A673 (cell line): Measurements from ENCODE around the gene IGSF21. TPM values are rescaled to one million over a fixed set of nuclear protein-coding genes. Genes with fewer than 3 reads are reported as not detected.

Experiments
- BruUV-seq: library from RNA; stranded (reverse); fragments of 400-500 nt; replicated peaks from 2 replicates; lab custom pipeline; 2021; lab: Mats Ljungman, UMichigan
- CTCF ChIA-PET: fragments of 300-600 bp; sonication (Branson Sonifier 250); formaldehyde crosslinking; loops from one replicate; lab custom pipeline; 2022; ENCODE audit warnings: antibody characterized with exemption; lab: Charles Lee
- POLR2A ChIA-PET: fragments of 300-600 bp; sonication (Branson Sonifier 250); formaldehyde crosslinking; loops from one replicate; lab custom pipeline; 2022; ENCODE audit warnings: antibody characterized with exemption; ENCODE audit not compliant: low non-redundant PET; lab: Charles Lee
- DNase-seq: peaks from one replicate; pipeline ENCODE4 v3.0.0-alpha.2; 2015; ENCODE audit warnings: low spot score
- H3K27ac ChIP-seq: fragments of 200-600 bp; sonication (generic); 2 replicates; pipeline ENCODE4 v1.5.1; 2016; ENCODE audit warnings: mixed run types, low read depth, mild to moderate bottlenecking, mixed read lengths, antibody characterized with exemption, low read length; ENCODE audit not compliant: poor library complexity, severe bottlenecking
- H3K27me3 ChIP-seq: fragments of 200-600 bp; sonication (generic); replicated peaks from 2 replicates; pipeline ENCODE4 v1.6.1; 2017; ENCODE audit warnings: mixed run types, low read depth, mild to moderate bottlenecking, mixed read lengths, antibody characterized with exemption, low read length; ENCODE audit not compliant: insufficient read depth, poor library complexity
- H3K36me3 ChIP-seq: fragments of 200-600 bp; sonication (generic); 2 replicates; pipeline ENCODE4 v1.6.1; 2016; ENCODE audit warnings: mixed run types, mild to moderate bottlenecking, mixed read lengths, antibody characterized with exemption, low read length; ENCODE audit not compliant: insufficient read depth, poor library complexity, severe bottlenecking
- H3K4me1 ChIP-seq: fragments of 200-600 bp; sonication (generic); 2 replicates; pipeline ENCODE4 v1.6.1; 2017; ENCODE audit warnings: mixed run types, mild to moderate bottlenecking, mixed read lengths, antibody characterized with exemption, low read length; ENCODE audit not compliant: insufficient read depth, poor library complexity, severe bottlenecking
- H3K4me3 ChIP-seq: fragments of 200-600 bp; sonication (generic); 2 replicates; pipeline ENCODE4 v1.5.1; 2016; ENCODE audit warnings: low read depth, mixed run types, mild to moderate bottlenecking, mixed read lengths, low read length; ENCODE audit not compliant: poor library complexity, severe bottlenecking
- H3K9me3 ChIP-seq: fragments of 200-600 bp; sonication (generic); 2 replicates; pipeline ENCODE4 v1.6.1; 2016; ENCODE audit warnings: mixed run types, low read depth, mild to moderate bottlenecking, mixed read lengths, antibody characterized with exemption, low read length; ENCODE audit not compliant: poor library complexity, severe bottlenecking
- EZH2 ChIP-seq: fragments of 200-600 bp; sonication (generic); IDR thresholded peaks from 2 replicates; pipeline ENCODE4 v1.6.1; 2017; ENCODE audit warnings: borderline replicate concordance, low read depth, mild to moderate bottlenecking, mixed read lengths, antibody characterized with exemption, low read length; ENCODE audit not compliant: poor library complexity, severe bottlenecking
- intact Hi-C: fragments of 100-400 bp; cut with micrococcal nuclease; formaldehyde crosslinking; loops from one replicate; pipeline ENCODE4 v1.10.0; 2022; ENCODE audit not compliant: unreplicated experiment
- total RNA-seq: library from RNA; stranded (reverse); gene quantifications from 2 replicates; pipeline ENCODE4 v1.2.3, GENCODE V29; 2021
- TF ChIP-seq, protein P1 (sequence below): fragments of 300-800, 200-600 bp; sonication (generic); conservative IDR thresholded peaks from 2 replicates; pipeline ENCODE4 v1.5.1; 2017; ENCODE audit warnings: low read depth, mild to moderate bottlenecking, antibody characterized with exemption, low read length, moderate library complexity, mixed read lengths

Gene IGSF21
- total RNA-seq, 1 experiment from 2014 or later, result 3.2 TPM

DNA sequence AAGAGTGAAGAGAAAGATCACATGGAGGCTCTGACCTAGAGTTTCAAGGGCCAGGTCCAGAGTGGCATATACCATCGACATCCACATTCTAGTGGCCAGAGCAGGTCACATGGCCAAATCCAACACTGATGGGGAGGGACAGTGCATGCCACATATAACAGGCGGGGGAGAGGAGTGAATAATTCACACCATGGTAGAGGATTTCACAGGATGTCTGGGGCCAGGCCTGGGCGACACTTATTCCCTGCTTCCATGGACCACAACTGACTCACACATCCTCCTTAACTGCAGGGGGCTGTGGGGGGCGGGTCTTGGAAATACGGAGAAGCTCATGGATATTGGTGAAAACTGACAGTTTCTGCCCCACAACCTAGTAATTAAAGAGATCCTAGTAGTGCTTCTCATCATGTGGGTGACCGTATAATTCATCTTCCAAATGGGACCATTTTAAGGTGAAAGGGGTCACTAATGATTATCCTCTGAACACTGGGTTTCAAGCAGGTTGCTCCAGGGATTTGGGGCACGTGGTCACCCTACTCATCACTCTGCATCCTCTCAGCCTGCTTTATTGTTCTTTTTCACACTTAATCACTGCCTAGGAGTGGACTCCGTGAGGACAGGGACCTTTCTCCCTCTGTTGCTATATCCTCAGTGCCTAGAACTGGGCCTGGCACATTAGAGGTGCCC is 44.0 kb downstream of the IGSF21 start:
- DNase-seq, result peak; percentile 12
- no peaks in the 10 kb centered on the region for H3K4me1 ChIP-seq
- no TSS peak for BruUV-seq
- TF ChIP-seq, protein P1, sequence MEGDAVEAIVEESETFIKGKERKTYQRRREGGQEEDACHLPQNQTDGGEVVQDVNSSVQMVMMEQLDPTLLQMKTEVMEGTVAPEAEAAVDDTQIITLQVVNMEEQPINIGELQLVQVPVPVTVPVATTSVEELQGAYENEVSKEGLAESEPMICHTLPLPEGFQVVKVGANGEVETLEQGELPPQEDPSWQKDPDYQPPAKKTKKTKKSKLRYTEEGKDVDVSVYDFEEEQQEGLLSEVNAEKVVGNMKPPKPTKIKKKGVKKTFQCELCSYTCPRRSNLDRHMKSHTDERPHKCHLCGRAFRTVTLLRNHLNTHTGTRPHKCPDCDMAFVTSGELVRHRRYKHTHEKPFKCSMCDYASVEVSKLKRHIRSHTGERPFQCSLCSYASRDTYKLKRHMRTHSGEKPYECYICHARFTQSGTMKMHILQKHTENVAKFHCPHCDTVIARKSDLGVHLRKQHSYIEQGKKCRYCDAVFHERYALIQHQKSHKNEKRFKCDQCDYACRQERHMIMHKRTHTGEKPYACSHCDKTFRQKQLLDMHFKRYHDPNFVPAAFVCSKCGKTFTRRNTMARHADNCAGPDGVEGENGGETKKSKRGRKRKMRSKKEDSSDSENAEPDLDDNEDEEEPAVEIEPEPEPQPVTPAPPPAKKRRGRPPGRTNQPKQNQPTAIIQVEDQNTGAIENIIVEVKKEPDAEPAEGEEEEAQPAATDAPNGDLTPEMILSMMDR, result no peak
- no peak for TF ChIP-seq EZH2
- H3K27me3 ChIP-seq, result no peaks in the 10 kb centered on the region
- ChIA-PET CTCF (no interaction called here), POLR2A (no interaction called here)
- no peak overlapping the region for H3K4me3 ChIP-seq
- no peaks in the 10 kb centered on the region for H3K36me3 ChIP-seq
- no peak overlapping the region for H3K27ac ChIP-seq
- H3K9me3 ChIP-seq, result no peaks in the 10 kb centered on the region
- intact Hi-C loops, result no loop called here

DNA sequence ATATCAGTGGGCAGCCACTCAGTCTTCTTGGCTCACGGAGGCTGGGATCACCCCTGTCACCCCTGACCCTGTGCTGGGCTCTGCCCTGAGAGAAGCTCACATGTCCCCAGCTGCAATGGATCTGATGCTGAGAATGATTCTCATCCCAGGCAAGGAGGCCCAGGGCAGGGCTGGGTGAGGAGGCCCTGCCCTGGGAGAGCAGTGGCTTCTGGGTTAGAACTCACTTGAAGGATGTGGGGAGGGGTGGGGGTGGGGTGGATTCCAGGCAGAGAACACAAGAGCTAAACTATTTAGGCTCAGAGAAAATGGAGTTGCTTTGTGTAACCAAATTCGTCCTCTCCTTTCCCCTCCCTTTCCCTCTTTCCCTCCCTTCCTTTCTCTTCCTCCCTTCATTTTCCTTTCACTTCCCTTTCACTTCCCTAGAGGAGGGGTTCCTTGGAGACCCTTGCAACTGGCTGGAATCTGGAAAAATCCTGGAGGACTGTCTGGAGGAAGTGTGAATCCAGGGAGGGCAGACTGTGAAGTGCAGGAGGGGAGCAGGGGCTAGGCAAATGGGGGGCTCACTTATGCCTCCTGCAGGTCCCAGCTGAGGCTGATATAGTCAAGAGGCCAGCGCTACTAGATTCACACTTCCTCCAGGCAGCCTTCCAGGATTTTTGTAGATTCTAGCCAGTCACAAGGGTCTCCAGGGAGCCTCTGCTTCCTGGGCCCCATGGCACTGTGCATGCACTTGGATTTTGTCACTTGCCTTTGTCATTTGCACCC is 47.0 kb downstream of the IGSF21 start:
- Histone ChIP-seq H3K4me1 (no peaks in the 10 kb centered on the region), H3K36me3 (no peaks in the 10 kb centered on the region), H3K4me3 (no peak overlapping the region), H3K27ac (no peak overlapping the region), H3K9me3 (no peaks in the 10 kb centered on the region), H3K27me3 (no peaks in the 10 kb centered on the region)
- ChIA-PET POLR2A (no interaction called here), CTCF (no interaction called here)
- no TSS peak for BruUV-seq
- no peak for TF ChIP-seq EZH2
- TF ChIP-seq, protein P1, result no peak
- intact Hi-C loops, result no loop called here
- no peak for DNase-seq

DNA sequence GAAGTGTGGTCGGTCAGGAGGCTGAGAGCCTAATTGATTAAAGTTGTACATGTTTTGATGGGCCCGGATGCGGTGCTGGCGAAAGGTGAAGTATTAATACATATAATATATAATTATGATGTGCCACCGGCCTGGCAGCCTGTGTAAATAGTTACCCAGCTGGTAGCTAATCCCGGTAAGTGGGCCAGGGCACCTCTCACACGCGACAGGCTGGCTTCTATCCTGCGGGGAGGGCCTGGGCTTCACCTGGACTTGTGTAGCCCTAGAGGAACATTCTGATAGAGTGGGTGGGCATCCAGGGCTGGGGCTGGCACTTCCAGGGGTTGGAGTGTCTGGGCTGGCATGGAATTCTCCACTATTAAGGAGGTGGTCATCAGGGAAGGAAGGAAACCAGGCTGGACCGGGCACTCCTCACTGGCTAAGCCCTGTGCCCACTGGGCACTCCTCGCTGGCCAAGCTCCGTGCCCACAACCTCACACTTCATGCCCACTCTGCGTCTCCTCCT is 48.3 kb downstream of the IGSF21 start:
- no peak for DNase-seq
- ChIA-PET POLR2A (no interaction called here), CTCF (no interaction called here)
- Histone ChIP-seq H3K4me1 (no peaks in the 10 kb centered on the region), H3K27me3 (no peaks in the 10 kb centered on the region), H3K9me3 (no peaks in the 10 kb centered on the region), H3K4me3 (no peak overlapping the region), H3K27ac (no peak overlapping the region), H3K36me3 (no peaks in the 10 kb centered on the region)
- BruUV-seq, result no TSS peak
- TF ChIP-seq, protein P1, result no peak
- no peak for TF ChIP-seq EZH2
- intact Hi-C loops, result no loop called here
